Skin of body (tissue), 2 donors: ENCODE data around the gene HRH1. TPM values are rescaled to one million over a fixed set of nuclear protein-coding genes. Genes with fewer than 3 reads are reported as not detected.
"Not testable (repeated sequence)": the region's sequence is repeated elsewhere in the genome, so short reads cannot be mapped to it uniquely, and the experiment has no call there.

ENCODE experiments used
- DNase-seq: peaks from one replicate; lab custom pipeline; 2025; lab: John Stamatoyannopoulos, UW
- total RNA-seq: library from RNA; depleted of rRNA; stranded (reverse); fragments of >200 nt; gene quantifications from one replicate; pipeline ENCODE4 v1.2.3, GENCODE V29; 2014

HRH1 gene
- total RNA-seq, 1 donor from 2014 or later, result 10.1 TPM

DNA sequence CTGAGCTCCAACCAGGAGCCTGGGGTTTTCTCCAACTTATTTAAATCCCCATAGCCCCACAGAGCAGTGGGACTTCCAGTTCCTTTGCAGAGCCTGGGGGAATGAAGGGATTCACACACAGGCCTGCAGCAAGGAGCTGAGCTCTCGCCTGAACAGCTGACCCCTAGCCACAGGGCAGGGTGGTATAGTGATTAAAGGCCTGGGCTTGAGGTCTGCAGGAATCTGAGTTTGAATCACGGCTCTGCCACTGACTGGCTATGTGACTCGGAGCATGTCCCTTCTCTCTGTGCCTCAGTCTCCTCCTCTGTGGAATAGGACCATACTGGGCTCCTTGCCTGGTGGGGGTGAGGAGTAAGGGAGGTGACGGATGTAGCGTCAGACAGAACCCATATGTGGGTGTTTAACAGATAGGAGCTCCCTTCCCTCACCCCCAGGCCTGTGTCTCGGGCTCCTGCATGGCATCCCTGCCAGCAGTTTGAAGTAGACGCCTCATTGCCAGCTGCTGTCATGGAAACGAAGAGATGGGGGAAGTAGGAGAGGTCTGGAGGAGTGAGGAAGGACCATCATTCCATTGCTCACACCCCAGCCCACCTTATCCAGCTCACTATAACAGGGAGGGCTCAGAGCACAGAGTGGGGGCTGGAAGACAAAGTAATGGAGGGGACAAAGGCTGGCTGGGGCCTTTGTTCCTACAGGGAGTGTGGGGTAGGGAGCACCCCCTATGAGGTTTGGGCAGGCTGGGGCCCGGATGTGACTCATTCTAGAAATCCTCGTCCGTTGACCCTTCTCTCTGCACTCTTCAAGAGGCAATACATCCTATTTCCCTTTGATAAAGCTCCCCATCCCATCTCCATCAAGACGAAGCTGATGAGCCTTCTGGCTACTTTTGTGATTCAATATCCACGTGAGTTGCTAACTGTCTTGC lies 14.8 kb downstream of the HRH1 start:
- DNase-seq, result no peak

DNA sequence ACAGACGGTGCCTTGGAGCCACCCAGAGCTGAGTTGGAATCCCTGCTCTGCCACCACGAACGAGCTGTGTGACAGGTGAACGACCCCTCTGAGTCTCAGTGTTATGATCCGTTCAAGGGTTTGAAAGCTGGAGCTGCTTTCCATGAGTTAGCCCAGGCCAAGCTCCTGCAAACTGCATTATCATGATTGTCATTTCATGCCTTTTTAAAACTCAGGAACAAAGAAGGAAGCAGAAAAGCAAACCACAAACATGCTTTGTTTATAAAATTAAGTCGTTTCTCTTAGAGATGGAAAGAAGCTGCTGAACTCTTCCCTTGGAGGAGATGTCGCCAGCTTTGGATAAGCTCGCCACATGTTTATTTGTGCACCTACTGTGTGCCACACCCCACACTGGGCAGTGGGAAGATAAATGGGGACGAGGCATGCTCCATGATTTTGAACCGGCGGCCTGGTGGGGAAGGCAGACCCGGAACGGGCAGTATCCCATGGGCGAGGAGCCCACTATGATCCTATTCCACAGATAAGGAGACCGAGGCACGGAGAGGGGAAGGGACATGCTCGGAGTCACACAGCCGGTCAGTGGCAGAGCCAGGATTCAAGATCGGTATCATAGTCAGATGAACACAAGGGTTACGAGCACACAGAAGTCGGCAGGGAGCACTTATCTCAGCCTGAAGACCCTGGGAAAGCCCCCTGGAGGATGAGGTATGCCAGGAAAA lies 15.9 kb downstream of the HRH1 start:
- DNase-seq, result no peak

DNA sequence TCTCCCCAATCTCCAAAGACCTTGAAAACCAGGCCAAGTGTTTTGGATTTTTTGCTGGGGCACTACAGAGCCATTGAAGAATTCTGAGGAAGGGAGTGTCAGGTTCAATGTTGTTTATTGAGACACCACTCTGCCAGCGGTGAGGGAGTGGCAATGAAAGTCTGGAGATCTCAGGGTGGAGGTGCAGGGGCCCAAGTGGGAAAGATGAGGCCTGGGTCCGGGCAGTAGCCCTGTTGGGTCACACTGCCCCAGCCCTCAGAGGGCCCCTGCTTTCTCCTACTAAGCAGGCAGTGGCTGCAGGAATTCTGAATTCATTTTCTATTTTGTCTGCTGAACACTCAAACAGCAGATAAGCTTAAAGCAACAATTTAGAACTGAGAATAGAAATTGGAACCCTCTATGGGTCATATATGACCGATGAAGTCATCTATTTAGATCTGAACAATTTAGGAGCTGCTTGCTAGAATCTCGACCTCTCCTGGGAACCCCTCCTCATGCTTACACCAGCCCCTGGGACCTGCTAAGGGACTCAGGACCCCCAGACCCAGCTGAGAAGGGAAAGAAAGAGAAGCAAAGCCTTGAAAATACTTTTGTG lies 17.9 kb downstream of the HRH1 start:
- DNase-seq, result peak; percentile 32

DNA sequence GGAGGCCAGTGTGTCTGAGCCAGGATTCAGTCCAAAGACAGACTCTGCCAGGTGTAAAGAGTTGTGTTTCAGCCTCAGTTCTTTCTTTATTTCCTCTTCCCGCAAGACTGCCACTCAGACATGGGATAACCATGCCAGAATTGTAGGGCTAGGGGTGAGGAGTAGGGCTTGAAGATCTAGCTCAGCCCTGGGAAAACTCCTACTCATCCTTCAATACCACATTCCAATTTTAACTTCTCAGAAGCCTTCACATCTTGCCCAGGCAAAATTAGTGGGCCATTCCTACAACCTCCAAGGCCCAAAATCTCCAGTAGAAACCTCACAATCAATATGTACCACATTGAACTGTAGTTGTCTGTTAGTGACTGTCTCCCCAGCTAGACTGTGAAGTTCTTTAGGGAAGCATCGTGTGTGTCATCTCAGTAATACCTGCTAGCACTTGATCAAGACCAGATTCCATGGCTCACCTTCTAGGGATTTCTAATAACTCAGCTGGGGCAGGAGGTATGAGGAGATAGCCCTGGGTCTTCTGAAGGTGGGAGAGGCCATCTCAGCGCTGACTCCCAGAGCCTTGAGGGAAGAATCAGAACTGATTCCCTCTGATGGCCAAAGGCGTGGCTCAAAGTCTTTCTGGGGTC lies 19.7 kb downstream of the HRH1 start:
- no peak for DNase-seq

DNA sequence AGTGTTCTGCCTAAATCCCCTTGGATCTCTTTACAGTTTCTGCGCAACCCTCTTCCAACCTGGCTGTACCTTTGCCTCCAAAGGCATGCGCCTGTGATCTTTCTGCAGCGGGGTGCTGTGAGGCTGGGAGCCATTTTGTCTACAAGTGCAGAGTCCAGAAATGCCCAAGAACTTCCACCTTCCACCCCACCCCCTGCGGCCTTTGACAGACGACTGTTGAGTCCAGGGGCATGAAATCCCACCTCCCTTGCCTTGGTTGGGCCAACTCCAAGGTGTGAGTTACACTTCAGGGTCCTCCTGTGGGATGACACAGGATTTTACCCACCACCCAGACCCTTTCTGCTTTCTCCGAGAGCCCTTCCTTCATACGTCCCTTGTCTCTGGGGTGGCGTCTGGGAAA lies 24.1 kb downstream of the HRH1 start:
- no peak for DNase-seq

DNA sequence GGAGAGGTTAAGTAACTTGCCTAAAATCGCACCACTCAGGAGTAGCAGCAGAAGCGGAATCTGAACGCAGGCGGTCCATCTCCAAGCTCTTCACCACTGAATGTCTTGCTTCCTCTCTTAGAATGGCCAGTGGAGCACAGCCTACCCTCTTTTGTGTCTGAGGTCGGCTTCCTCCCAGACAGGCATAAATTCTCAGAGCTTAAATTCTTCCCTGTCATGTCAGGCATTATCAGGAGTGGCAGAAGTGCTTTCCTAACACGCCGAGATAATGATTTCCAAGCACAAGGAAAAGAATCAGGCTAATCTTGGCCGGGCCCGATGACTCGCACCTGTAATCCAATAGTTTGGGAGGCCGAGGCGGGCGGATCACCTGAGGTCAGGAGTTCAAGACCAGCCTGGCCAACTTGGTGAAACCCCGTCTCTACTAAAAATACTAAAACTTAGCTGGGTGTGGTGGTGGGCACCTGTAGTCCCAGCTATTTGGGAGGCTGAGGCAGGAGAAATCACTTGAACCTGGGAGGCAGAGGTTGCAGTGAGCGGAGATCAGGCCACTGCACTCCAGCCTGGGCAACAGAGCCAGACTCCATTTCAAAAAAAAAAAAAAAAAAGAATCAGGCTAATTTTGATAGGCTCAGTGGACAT lies 30.2 kb downstream of the HRH1 start:
- not testable (repeated sequence) for DNase-seq

DNA sequence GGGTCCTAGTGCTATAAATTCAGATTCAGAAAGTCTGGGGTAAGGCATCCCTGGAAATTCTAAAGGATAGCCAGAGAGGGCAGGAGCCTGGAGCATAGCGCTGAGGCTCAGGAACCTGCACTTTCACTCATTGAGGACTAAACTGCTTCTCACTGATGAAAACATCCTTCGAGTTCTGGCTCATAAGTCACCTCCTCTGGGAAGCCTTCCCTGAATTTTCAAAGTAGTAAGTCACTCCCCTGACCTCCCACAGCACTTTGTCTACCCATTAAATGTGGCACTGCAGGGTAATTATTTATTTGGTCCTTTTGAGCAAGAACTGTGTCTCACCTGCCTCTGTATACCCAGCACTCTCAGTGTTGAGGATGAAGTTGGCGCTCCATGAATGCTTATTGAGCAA lies 30.9 kb downstream of the HRH1 start:
- no peak for DNase-seq

DNA sequence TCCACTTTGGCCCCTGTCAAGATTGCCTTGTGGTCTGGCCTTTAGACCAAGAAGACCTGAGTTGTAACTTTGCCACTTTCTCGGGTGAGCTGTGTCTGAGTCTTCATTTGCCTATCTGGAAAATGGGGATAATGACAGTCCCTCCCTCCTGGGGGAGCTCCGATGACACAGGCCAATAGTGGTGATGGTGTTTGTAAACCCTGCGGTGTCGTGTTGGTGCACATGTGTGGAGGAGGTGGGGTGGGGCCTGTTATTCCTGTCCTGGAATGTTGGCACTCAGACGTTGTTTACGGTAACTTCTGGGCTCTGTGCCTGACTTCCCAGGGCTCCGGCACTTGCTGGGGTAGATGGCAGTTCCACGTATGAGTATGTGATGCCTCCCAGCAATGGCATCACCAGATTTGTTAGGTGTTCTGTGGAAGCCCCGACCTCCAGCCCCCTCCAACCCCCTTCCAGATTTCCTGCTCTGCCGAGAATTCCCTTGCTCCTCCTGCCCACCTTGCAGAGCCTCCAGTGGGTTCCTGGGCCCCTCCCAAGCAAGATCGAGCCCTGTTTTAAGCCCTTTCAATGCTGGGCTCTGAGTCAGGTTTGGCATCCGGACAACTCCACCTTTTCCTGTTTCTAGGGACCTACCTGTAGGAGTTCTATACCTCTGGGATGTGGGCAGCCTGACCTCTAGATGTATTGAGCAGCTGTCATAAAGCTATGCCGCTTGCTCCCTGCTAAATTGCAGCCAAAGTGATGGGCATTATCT lies 31.4 kb downstream of the HRH1 start:
- peak; percentile 49 for DNase-seq

DNA sequence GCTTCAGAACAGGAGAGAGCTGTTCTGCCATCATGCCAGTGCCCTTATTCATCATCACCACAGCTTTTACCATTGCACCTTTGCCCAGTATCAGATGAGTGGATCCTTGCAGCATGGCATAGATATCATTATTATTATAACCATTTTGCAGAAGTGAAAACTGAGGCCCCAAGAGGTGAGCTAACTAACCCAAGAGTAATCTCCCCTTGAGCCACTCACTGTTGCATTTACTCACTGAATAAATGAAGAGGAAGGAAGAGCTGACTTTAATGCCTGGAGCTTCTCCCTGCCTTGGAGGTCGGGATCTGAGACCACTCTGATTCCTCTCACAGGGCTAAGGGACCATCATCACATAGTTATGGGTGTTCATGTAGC lies 32.0 kb downstream of the HRH1 start:
- DNase-seq, result no peak

DNA sequence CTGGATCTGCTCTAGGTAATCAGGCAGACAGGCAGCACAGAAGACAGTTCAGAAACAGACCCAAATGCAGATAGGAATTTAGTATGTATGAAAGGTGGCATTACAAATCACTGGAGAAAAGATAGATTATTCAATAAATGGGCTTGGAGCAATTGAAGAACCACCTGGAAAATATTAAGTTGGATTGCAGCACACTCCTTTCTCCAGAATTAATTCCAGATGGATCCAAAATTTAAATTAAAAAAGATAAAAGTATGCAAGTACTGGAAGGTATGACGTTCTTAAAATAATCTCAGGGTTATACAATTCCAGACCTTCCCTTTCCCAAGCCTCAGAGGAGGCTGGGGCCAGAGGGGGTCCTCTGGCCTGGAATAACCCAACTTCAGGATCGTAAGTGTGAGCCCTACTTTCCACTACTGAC lies 32.5 kb downstream of the HRH1 start:
- DNase-seq, result peak; percentile 40

DNA sequence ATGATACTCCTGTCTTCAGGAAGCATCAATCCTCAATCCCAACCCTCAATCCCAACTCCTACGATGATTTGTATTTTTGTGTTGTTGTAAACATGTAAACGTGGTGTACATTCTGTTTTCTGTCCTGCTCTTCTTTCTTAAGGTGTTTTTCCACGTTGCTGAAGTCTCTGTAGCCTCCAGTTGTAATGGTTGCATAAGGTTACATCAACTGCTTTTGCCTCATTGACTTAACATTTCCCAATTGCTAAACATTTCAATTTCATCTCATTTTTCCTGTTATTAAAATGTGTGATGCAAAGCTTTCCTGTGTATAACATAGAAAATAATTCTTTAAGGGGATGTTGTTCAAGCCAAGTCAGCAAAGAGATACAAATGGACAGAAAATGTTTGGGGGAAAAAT lies 33.4 kb downstream of the HRH1 start:
- no peak for DNase-seq

DNA sequence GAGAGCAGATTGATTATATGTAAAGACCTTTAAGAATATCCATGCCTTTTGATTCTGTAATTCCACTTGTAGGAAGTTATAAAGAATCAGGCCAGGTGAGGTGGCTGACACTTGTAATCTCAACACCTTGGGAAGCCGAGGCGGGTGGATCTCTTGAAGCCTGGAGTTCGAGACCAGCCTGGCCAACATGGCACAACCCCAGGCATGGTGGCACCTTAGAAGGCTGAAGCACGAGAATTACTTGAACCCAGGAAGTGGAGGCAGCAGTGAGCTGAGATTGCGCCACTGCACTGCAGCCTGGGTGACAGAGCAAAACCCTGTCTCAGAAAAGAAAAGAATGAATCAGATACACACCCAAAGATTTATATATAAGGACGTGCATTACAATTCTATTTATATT lies 33.9 kb downstream of the HRH1 start:
- no peak for DNase-seq

DNA sequence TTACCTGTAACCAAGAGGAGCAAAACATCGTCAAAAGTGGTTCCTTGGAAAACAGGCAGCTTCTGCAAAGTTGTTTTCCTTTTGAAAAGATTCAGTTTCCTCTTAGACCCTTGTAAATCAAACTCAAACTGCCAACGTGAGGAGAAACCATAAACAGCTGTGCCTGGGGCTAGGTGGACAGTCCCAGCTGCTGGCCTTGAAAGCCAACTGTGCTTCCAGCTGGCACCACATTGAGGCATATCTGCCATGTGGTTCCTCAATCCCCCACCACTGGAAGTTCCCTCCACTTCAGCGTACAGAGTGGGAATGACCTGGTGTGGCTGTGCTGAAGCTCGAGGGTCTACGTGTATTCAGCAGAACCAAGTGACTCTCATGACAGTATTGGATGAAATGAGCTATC lies 40.9 kb downstream of the HRH1 start:
- DNase-seq, result no peak

DNA sequence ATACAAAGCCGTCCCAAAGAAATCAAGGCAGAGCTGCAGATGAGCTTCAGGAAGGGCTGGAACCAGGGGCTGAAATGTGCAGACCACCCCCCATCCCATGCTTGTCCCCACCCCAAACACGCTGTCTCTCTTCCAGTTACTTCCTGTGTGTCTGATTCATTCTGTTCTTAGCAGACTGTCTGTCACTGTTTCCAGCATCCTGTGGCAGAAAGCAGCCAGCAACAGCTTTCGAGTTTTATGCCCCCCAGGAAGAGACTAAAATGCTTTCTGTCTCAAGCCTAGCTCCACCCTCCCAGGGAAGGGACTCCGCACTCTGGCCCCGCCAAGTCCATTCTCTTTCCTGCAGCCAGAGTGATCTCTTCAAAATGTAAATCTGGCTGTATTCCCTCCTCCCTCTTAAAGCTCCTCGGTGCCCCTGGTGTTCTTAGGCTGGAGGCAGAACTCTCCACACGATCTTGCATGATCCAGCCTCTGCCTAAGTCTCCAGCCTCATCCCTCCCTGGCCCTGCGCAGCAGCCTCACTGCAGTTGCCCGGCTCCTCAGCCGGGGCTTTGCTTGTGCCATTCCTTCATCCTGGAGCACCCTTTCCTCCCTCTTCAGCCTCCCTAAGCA lies 41.5 kb downstream of the HRH1 start:
- DNase-seq, result peak; percentile 20

DNA sequence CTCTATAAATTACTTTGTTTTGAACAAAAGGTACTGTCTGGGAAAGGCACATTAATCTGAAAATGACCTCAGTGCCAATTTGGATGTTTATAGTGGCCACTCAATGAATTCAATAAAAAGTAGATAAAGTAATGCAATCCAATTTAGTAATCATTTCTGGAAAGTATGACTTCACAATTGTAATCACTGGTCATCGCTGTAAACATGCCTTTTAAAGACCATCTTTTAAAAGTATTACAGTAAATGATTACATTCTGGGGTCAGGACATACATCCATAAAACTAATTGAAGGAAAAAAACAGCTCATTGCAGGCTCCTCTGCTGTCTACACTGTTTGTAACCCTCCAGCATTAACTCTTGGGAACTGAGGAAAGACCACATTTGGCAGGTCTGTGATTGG lies 43.2 kb downstream of the HRH1 start:
- DNase-seq, result no peak

DNA sequence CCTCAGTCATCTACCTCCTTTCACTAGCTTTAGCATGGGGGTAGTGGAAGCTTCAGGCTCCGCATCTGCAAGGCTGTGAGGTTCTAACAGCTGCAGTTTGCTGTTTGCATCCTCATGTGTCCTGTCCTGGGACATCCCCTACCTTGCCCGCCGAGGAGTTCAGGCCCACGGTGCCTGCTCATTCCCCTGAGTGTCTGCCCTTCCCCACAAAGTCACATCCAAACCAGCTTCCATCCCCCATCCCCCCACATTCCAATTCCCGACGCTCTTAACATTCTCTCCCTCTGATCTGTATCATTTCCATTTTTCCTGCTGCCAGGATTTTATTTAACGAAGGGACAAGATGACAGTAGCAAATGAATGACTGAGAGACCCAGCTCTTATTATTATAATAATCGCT lies 43.8 kb downstream of the HRH1 start:
- DNase-seq, result no peak

DNA sequence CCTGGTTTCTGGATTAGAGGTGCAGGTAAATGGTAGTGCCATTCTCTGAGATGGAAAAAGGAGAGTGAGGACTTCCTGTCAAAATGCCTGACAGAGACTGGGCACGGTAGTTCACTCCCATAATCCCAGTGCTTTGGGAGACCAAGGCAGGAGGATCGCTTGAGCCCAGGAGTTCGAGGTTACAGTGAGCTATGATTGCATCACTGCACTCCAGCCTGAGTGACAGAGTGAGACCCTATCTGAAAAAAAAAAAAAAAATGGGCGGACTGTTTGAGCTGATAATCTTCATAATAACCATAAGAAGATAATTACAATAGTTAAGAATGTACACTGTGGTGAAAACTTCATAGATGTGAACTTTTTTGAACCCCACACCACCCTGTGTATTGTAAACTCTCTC lies 44.2 kb downstream of the HRH1 start:
- DNase-seq, result no peak

DNA sequence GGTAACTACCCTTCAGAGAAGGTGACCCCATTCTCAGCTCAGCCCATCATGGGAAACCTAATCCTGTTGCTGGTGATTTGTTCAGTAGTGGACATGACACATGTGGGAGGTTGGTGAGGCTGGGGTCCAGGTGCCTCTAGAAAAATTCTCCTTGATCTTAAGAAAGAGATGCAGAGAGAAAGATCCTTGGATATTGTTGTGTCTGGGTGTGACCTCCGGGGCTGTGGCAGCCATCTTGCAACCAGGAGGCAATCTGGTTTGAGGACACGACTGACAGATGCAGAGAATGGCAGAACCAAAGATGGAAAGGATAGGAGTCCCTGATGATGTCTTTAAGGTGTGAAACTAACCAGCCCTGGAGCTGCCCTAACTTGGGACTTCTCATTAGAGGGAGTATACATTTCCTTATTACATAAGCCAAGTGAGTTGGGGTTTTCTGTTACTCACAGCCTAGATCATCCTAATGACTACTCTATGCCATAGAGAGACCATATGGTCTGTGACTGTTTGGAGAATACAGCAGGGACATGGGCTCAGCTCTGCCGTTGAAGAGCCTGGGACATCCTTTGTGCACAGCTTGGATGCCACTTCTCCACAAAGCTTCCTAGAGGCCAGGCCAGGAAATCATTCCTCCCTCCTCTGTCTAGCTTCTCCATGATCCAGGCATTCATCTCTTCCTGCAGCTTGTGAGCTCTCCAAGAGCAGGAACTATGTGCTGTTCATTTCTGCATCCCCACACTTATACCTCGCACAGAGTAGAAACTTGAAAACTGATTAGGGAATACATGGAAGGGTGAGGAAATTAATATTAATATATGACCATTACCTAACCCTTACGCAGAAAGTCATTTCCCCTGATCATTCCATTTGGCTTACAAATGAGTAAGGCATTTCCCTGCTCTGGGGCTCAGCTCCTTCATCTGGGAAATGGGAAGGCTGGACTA lies 45.9 kb downstream of the HRH1 start:
- no peak for DNase-seq
